Sigmoid colon (tissue), 4 donors: Measurements from ENCODE around the gene HOXB6.

ENCODE experiments used
- EP300 ChIP-seq, 4 donors: sonication (generic); formaldehyde crosslinking; IDR thresholded peaks; one replicate each; pipeline ENCODE4 v1.6.1; 2017; ENCODE audit warnings: antibody characterized with exemption in 4 of 4
- POLR2AphosphoS5 ChIP-seq, 4 donors: sonication (generic); formaldehyde crosslinking; IDR thresholded peaks; one replicate each; pipeline ENCODE4 v1.6.1; 2017; ENCODE audit warnings: antibody characterized with exemption in 4 of 4
- TF ChIP-seq, protein P1 (sequence below), 4 experiments: fragments of 450-650 bp in 3 of 4; fragments of 200-600 bp in 1 of 4; IDR thresholded peaks; one replicate each; pipeline ENCODE4 v1.5.1; 2016 to 2019; ENCODE audit warnings: antibody characterized with exemption in 4 of 4, mild to moderate bottlenecking in 3 of 4, moderate library complexity in 2 of 4

DNA sequence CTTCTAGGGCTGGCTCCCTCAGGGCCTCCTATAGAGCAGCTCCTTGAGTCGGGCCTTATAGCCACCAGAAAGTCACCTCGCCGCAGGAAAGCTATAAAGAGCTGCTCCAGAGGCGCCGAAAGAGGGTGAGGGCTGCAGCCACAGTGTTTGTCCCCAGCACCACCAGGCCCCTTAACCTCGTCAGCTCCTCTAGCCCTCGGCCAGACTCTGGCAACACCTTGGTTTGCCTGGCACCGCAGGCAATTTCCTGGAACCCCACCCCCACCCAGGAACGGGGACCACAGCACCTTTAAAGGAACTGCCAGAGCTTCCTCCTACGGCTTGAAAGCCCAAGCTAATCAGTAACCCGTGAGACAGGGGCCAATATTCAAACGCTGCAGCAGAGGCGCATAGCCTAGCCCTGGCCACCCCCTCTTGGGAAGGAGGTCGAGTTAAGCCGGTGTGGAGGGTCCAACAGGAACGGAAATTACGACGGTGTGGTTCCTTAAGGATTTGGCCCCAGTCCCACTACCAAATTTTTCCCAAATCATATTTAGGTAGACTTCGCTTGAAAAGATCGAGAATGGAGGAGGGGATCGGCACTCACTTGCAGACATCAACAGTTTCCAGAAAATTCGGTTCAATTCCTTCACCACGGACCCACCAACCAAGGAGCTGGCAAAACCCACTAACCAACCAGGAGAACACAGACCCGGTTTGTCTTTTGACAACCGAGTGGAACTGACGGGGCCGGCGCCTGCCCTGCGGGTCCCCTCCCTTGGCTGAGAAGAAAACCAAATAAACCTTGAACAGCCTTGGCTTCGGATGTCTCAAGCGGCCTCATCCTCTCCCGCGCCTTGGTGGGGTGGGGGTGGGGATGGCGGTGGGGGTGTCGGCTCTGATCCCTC is 3.0 kb downstream of the HOXB6 start:
- TF ChIP-seq EP300 (IDR thresholded peaks at IDR 0.05) = no peak
- TF ChIP-seq, protein P1, sequence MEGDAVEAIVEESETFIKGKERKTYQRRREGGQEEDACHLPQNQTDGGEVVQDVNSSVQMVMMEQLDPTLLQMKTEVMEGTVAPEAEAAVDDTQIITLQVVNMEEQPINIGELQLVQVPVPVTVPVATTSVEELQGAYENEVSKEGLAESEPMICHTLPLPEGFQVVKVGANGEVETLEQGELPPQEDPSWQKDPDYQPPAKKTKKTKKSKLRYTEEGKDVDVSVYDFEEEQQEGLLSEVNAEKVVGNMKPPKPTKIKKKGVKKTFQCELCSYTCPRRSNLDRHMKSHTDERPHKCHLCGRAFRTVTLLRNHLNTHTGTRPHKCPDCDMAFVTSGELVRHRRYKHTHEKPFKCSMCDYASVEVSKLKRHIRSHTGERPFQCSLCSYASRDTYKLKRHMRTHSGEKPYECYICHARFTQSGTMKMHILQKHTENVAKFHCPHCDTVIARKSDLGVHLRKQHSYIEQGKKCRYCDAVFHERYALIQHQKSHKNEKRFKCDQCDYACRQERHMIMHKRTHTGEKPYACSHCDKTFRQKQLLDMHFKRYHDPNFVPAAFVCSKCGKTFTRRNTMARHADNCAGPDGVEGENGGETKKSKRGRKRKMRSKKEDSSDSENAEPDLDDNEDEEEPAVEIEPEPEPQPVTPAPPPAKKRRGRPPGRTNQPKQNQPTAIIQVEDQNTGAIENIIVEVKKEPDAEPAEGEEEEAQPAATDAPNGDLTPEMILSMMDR (IDR thresholded peaks at IDR 0.05) = no peak
- TF ChIP-seq POLR2AphosphoS5 (IDR thresholded peaks at IDR 0.05) = no peak
